ENCODE measurements around the gene ACP6.
"Not testable (repeated sequence)": the region's sequence is repeated elsewhere in the genome, so short reads cannot be mapped to it uniquely, and the experiment has no call there.

ACP6 gene

DNA sequence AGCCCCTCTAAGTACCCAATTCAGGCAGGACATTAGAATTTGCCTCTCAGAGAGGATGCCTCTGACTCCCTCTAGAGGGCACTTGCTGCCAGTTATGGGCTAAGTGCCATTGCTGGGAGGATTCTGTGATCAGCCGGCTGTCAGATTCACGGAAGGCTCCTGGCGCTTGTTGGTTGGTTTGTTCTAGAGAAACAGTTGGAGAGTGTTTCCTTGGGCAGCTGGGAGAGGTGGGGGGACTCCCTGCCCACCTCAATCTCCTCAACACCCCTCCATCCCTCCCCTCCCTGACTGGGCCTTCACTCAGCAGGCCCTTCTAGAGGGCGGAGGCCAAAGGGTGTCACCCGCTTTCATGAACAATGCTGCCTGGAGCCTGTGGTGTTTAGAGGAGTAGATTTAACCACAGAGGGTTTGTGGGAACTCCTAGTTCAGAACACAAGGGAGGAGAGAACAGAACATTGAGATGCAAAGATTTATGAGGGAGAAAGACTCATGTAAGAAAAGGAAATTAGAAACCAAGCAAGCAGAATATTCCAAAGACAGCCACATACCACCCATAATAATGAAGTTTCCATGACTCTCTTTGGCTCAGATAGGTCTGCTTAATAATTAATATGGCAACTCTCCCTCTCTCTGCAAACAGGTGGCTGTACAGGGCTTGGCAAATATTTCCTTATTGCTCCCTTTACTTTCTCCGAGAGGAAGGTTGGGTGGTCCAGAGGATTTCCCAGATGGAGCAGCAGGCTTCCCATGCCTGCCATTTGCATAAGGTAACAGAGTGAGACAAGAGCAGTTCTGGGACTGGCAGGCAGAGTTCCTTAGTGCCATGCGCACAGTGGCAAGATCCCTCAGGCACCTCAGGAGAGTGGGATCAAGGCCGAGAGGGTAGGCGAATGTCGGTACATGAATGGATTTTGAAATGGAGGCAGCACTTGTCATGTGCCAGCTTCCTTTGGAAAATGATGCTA is 30.0 kb upstream of the ACP6 start:
- peak; percentile 28 for DNase-seq (ENCODE audit: low read depth)
- H3K4me3 ChIP-seq (ENCODE audit: control insufficient read depth, low read depth, low read length) = no peak overlapping the region; the same call in 1 of the 2 replicates
- TF ChIP-seq CTCF (IDR thresholded peaks at IDR 0.05; ENCODE audit: control insufficient read depth, insufficient read depth, low read depth, low read length, missing control alignments) = peak; percentile 95

- no peak overlapping the region for H3K4me3 ChIP-seq (ENCODE audit: control insufficient read depth, low read depth, low read length)
- DNase-seq (ENCODE audit: low read depth) = no peak
- no peak for TF ChIP-seq CTCF (IDR thresholded peaks at IDR 0.05; ENCODE audit: control insufficient read depth, insufficient read depth, low read depth, low read length, missing control alignments)
These were observed 29.3 kb upstream of the ACP6 start for GRCh38 chr1:147699686-147700041.

GRCh38 chr1:147683163-147683763 is 12.9 kb upstream of the ACP6 start:
- no peak overlapping the region for H3K4me3 ChIP-seq (ENCODE audit: control insufficient read depth, low read depth, low read length)
- no peak for DNase-seq (ENCODE audit: low read depth)
- TF ChIP-seq CTCF (IDR thresholded peaks at IDR 0.05; ENCODE audit: control insufficient read depth, insufficient read depth, low read depth, low read length, missing control alignments) = no peak

- H3K4me3 ChIP-seq (ENCODE audit: control insufficient read depth, low read depth, low read length); DNase-seq (ENCODE audit: low read depth): not testable (repeated sequence)
These were observed 10.4 kb upstream of the ACP6 start for GRCh38 chr1:147680608-147681235.

DNA sequence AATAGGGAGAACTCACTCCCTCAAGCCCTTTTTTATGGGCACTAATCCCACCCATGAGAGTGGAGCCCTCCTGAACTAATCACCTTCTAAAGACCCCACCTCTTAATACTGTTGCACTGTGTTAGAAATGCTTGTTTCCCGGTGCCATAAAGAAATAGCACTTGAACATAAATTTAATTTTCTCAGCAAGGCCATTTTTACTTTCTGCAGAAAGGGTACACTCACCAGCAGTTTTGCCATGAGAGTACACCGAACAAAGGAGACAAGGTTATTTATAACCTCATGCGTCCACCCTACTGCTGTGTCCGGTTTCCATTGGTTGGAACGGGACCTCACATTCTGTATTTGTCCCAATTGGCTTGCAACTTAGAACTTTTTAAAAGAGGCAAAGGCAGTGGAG is 7.4 kb upstream of the ACP6 start:
- not testable (repeated sequence) for H3K4me3 ChIP-seq (ENCODE audit: control insufficient read depth, low read depth, low read length); DNase-seq (ENCODE audit: low read depth)

- no peak for TF ChIP-seq CTCF (IDR thresholded peaks at IDR 0.05; ENCODE audit: control insufficient read depth, insufficient read depth, low read depth, low read length, missing control alignments)
- DNase-seq (ENCODE audit: low read depth) = no peak
These were observed 6.2 kb upstream of the ACP6 start for GRCh38 chr1:147676311-147677085.

DNA sequence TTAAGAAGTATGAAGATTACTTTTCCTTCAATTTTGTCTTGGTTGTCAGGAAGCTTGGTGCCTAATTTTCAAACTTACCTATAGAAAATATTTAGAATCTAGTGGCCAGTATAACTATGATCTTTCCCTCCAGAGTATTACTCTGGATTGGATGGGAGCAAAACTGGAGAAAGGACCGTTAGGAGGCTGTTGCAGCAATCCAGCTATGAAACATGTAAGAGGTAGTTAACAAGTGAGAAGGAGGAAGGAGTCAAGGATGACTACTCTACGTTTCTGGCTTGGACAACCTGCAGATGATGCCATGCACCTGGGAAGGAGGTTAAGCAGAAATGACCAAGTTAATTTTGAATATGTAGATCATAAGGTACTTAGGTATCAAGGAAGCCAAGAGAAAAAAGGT is 3.5 kb upstream of the ACP6 start:
- DNase-seq (ENCODE audit: low read depth) = no peak
- H3K4me3 ChIP-seq (ENCODE audit: control insufficient read depth, low read depth, low read length) = no peak overlapping the region
- TF ChIP-seq CTCF (IDR thresholded peaks at IDR 0.05; ENCODE audit: control insufficient read depth, insufficient read depth, low read depth, low read length, missing control alignments) = no peak

More at GRCh38 chr1:147676311-147677085, 6.2 kb upstream of the ACP6 start:
- no peak overlapping the region for H3K4me3 ChIP-seq (ENCODE audit: control insufficient read depth, low read depth, low read length)
